Parathyroid adenoma (tissue), 2 donors: Measurements from ENCODE around the gene EXOG.

Experiments
- H2AFZ ChIP-seq: fragments of 300-600 bp; sonication (generic); one replicate; pipeline ENCODE4 v1.7.0; 2017; ENCODE audit warnings: antibody characterized with exemption, mild to moderate bottlenecking
- H3K27ac ChIP-seq: fragments of 300-600 bp; sonication (generic); one replicate; pipeline ENCODE4 v1.7.0; 2017
- H3K27me3 ChIP-seq: fragments of 300-600 bp; sonication (generic); one replicate; pipeline ENCODE4 v1.7.0; 2017; ENCODE audit warnings: low read length; ENCODE audit not compliant: control insufficient read depth, insufficient read depth
- H3K36me3 ChIP-seq: fragments of 300-600 bp; sonication (generic); one replicate; pipeline ENCODE4 v1.7.0; 2017; ENCODE audit warnings: low read length; ENCODE audit not compliant: control insufficient read depth, insufficient read depth
- H3K4me1 ChIP-seq: fragments of 300-600 bp; sonication (generic); one replicate; pipeline ENCODE4 v1.7.0; 2017; ENCODE audit warnings: control low read depth
- H3K4me2 ChIP-seq: fragments of 300-600 bp; sonication (generic); one replicate; pipeline ENCODE4 v1.7.0; 2017; ENCODE audit warnings: low read length
- H3K4me3 ChIP-seq: fragments of 300-600 bp; sonication (generic); one replicate; pipeline ENCODE4 v1.7.0; 2017; ENCODE audit warnings: low read depth, low read length
- H3K79me2 ChIP-seq: fragments of 300-600 bp; sonication (generic); one replicate; pipeline ENCODE4 v1.7.0; 2017; ENCODE audit warnings: control low read depth
- H3K9ac ChIP-seq: fragments of 300-600 bp; sonication (generic); one replicate; pipeline ENCODE4 v1.7.0; 2017; ENCODE audit warnings: mild to moderate bottlenecking
- H3K9me3 ChIP-seq: fragments of 300-600 bp; sonication (generic); one replicate; pipeline ENCODE4 v1.7.0; 2017; ENCODE audit warnings: low read length; ENCODE audit not compliant: control insufficient read depth
- CTCF ChIP-seq: fragments of 300-600 bp; sonication (generic); IDR thresholded peaks from one replicate; pipeline ENCODE4 v1.7.0; 2017; ENCODE audit warnings: antibody characterized with exemption, mild to moderate bottlenecking
- donor health status: primary hyperparathyroidism.

EXOG gene

DNA sequence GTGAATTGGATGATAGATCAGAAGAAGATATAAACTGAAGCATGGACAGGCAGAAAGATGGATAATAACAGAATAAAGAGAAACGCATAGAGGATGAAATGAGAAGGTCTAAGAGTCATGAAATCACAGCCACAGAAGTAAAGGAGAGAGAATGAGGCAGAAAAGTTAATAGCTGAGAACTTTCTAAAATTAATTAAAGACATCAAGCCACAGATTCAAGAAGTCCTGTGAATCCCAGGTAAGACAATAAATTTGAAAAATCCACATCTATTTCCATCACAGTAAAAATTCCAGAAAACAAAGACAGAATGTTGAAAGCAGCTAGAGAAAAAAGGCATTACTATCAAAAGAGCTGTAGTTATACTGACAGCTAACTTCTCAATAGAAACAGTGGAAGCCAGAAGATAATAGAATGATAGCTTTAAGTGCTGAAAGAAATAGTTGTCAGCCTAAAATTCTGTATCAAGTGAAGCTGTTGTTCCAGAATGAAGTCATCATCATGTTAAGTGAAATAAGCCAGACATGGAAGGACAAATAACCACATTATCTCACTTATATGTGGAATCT, 30.5 kb upstream of the EXOG start:
- peaks cover 63% of the 10 kb centered on the region for H3K79me2 ChIP-seq
- H3K4me3 ChIP-seq: no peak overlapping the region
- H3K27ac ChIP-seq: no peak overlapping the region
- TF ChIP-seq CTCF: no peak
- no peak overlapping the region for H3K4me2 ChIP-seq
- no peaks in the 10 kb centered on the region for H3K9me3 ChIP-seq
- H3K9ac ChIP-seq: no peak overlapping the region
- H3K27me3 ChIP-seq: no peaks in the 10 kb centered on the region
- H3K36me3 ChIP-seq: no peaks in the 10 kb centered on the region
- peaks cover 14% of the 10 kb centered on the region for H3K4me1 ChIP-seq
- H2AFZ ChIP-seq: no peak overlapping the region

GRCh38 chr3:38468765-38469164, 27.4 kb upstream of the EXOG start:
- H3K4me1 ChIP-seq: peaks cover 30% of the 10 kb centered on the region
- H3K4me2 ChIP-seq: no peak overlapping the region
- peaks cover 72% of the 10 kb centered on the region for H3K79me2 ChIP-seq
- no peaks in the 10 kb centered on the region for H3K27me3 ChIP-seq
- H3K9ac ChIP-seq: no peak overlapping the region
- no peak for TF ChIP-seq CTCF
- no peak overlapping the region for H3K27ac ChIP-seq
- H3K36me3 ChIP-seq: no peaks in the 10 kb centered on the region
- H3K4me3 ChIP-seq: no peak overlapping the region
- no peaks in the 10 kb centered on the region for H3K9me3 ChIP-seq
- no peak overlapping the region for H2AFZ ChIP-seq

- Histone ChIP-seq H2AFZ (no peak overlapping the region), H3K4me3 (no peak overlapping the region), H3K27me3 (no peaks in the 10 kb centered on the region), H3K27ac (no peak overlapping the region), H3K4me1 (peaks cover 30% of the 10 kb centered on the region), H3K9ac (no peak overlapping the region), H3K79me2 (peaks cover 68% of the 10 kb centered on the region), H3K4me2 (no peak overlapping the region), H3K36me3 (no peaks in the 10 kb centered on the region), H3K9me3 (no peaks in the 10 kb centered on the region)
- no peak for TF ChIP-seq CTCF
Observed at GRCh38 chr3:38469852-38470251, 26.3 kb upstream of the EXOG start.

DNA sequence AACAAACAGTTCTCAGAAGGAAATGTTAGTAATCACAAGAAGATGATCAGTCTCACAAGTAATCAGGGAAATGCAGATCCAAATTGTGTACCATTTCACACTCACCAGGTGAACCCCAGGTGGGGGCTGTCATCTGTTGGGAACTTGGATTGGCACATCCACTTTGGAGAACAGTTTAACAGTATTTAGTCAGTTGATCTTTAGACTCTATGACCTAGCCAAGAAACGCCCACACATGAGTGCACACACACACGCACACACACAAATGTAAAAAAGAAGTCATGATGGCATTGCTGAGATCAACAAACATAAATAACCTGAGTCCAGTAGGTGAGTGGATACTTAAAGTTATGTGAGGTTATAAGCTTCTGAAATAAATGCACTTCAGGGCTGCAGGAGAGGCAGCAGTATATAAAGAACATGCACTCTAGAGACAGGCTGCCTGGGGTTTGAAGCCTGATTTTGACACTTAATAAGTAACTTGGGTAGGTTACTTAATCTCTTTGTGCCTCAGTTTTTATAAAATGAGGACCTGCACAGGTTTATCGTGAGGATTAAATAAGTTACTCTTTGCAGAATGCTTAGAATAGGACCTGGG, 24.8 kb upstream of the EXOG start:
- no peak overlapping the region for H3K4me2 ChIP-seq
- H2AFZ ChIP-seq: no peak overlapping the region
- no peak overlapping the region for H3K9ac ChIP-seq
- H3K4me1 ChIP-seq: peaks cover 30% of the 10 kb centered on the region
- no peak overlapping the region for H3K27ac ChIP-seq
- no peak for TF ChIP-seq CTCF
- peaks cover 59% of the 10 kb centered on the region for H3K79me2 ChIP-seq
- no peaks in the 10 kb centered on the region for H3K36me3 ChIP-seq
- no peaks in the 10 kb centered on the region for H3K27me3 ChIP-seq
- H3K9me3 ChIP-seq: no peaks in the 10 kb centered on the region
- H3K4me3 ChIP-seq: no peak overlapping the region

DNA sequence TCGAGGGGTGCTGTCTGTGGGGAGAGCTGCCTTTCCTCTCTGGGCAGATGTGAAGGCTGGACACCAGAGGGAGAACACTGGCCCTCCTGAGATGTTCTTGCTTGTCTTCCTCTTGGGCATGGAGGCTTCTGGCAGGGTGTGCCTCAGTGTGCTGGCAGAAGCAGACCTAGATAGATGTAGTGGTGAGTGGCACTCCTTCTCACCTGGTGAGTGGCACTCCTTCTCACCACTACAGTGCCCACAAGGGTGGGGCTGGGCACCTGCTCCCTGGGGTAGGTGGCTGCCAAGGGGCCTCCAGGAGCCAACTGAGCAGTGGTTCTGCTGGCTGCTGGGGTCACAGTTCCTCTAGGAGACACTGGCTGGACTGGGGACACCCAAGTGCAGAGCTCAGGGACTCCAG, 23.8 kb upstream of the EXOG start:
- Histone ChIP-seq H3K79me2 (peaks cover 50% of the 10 kb centered on the region), H3K27ac (no peak overlapping the region), H3K4me1 (peaks cover 30% of the 10 kb centered on the region), H3K9me3 (no peaks in the 10 kb centered on the region), H3K4me3 (no peak overlapping the region), H3K27me3 (no peaks in the 10 kb centered on the region), H3K36me3 (no peaks in the 10 kb centered on the region), H3K9ac (no peak overlapping the region), H3K4me2 (no peak overlapping the region), H2AFZ (no peak overlapping the region)
- TF ChIP-seq CTCF: no peak
